Caco-2 (cell line): Measurements from ENCODE around the gene ZNF683. TPM values are rescaled to one million over a fixed set of nuclear protein-coding genes. Genes with fewer than 3 reads are reported as not detected.

Source experiments
- BruUV-seq: library from RNA; stranded (reverse); fragments of 400-500 nt; replicated peaks from 2 replicates; lab custom pipeline; 2021; lab: Mats Ljungman, UMichigan
- CTCF ChIA-PET: fragments of 300-600 bp; sonication (Branson Sonifier 250); formaldehyde crosslinking; loops from one replicate; lab custom pipeline; 2022; ENCODE audit warnings: antibody characterized with exemption; lab: Charles Lee
- POLR2A ChIA-PET: fragments of 300-600 bp; sonication (Branson Sonifier 250); formaldehyde crosslinking; loops from one replicate; lab custom pipeline; 2022; ENCODE audit warnings: antibody characterized with exemption; lab: Charles Lee
- DNase-seq, 2 experiments: peaks; one replicate each; pipeline versions ENCODE4 v3.0.0 to v3.0.0-alpha.2; 2020 to 2022
- H3K27me3 ChIP-seq: replicated peaks from 2 replicates; pipeline ENCODE4 v1.6.0; 2011; ENCODE audit warnings: low read length; ENCODE audit not compliant: control insufficient read depth, insufficient read depth
- H3K36me3 ChIP-seq: 2 replicates; pipeline ENCODE4 v1.5.1; 2011; ENCODE audit warnings: low read length; ENCODE audit not compliant: control insufficient read depth, insufficient read depth
- H3K4me1 ChIP-seq: fragments of 250-450 bp; sonication (Bioruptor Pico); 2 replicates; pipeline ENCODE4 v1.5.1; 2020; ENCODE audit warnings: mild to moderate bottlenecking
- H3K4me3 ChIP-seq: 2 replicates; pipeline ENCODE4 v1.5.1; 2011; ENCODE audit warnings: low read depth, mild to moderate bottlenecking, control low read depth, low read length
- H3K9me3 ChIP-seq: fragments of 250-450 bp; sonication (Bioruptor Pico); 2 replicates; pipeline ENCODE4 v1.5.1; 2020; ENCODE audit warnings: mild to moderate bottlenecking, moderate library complexity
- H3K27ac Mint-ChIP-seq: one replicate; pipeline ENCODE4 v1.8.0; 2022; ENCODE audit warnings: mixed read lengths; ENCODE audit not compliant: unreplicated experiment
- H3K27me3 Mint-ChIP-seq: one replicate; pipeline ENCODE4 v1.8.0; 2022; ENCODE audit warnings: mixed read lengths; ENCODE audit not compliant: insufficient read depth, unreplicated experiment
- H3K36me3 Mint-ChIP-seq: one replicate; pipeline ENCODE4 v1.8.0; 2022; ENCODE audit warnings: mild to moderate bottlenecking, mixed read lengths; ENCODE audit not compliant: insufficient read depth, unreplicated experiment
- H3K4me1 Mint-ChIP-seq: one replicate; pipeline ENCODE4 v1.8.0; 2022; ENCODE audit warnings: low read depth, mixed read lengths; ENCODE audit not compliant: unreplicated experiment
- H3K4me3 Mint-ChIP-seq: one replicate; pipeline ENCODE4 v1.8.0; 2022; ENCODE audit warnings: mild to moderate bottlenecking, moderate library complexity, mixed read lengths; ENCODE audit not compliant: unreplicated experiment
- H3K9me3 Mint-ChIP-seq: one replicate; pipeline ENCODE4 v1.8.0; 2022; ENCODE audit warnings: mixed read lengths; ENCODE audit not compliant: unreplicated experiment
- CTCF ChIP-seq, 2 experiments: fragments of 200-600 bp in 1 of 2; IDR thresholded peaks; 1 replicate in 1 of 2; 2 replicates in 1 of 2; pipeline versions ENCODE4 v1.5.1 to v1.8.0; 2011 to 2022; ENCODE audit warnings: antibody characterized with exemption in 1 of 2, control low read depth in 1 of 2, inconsistent platforms in 1 of 2, low read depth in 1 of 2, low read length in 1 of 2, mild to moderate bottlenecking in 1 of 2, moderate library complexity in 1 of 2; ENCODE audit not compliant: insufficient read depth in 1 of 2, severe bottlenecking in 1 of 2, unreplicated experiment in 1 of 2
- intact Hi-C: fragments of 100-400 bp; cut with micrococcal nuclease; formaldehyde crosslinking; loops from one replicate; pipeline ENCODE4 v1.10.0; 2022; ENCODE audit not compliant: unreplicated experiment
- total RNA-seq: library from RNA; stranded (reverse); gene quantifications from 2 replicates; pipeline ENCODE4 v1.2.3, GENCODE V29; 2022

Gene ZNF683
- total RNA-seq, 1 experiment from 2014 or later: not detected

GRCh38 chr1:26384076-26384475, 11.5 kb upstream of the ZNF683 start:
- Mint-ChIP-seq H3K9me3 (no peaks in the 10 kb centered on the region), H3K36me3 (no peaks in the 10 kb centered on the region), H3K27me3 (no peaks in the 10 kb centered on the region), H3K27ac (no peak overlapping the region), H3K4me3 (no peak overlapping the region), H3K4me1 (no peaks in the 10 kb centered on the region)
- Histone ChIP-seq H3K4me3 (no peak overlapping the region), H3K4me1 (no peaks in the 10 kb centered on the region; the same call in 1 of the 2 replicates), H3K36me3 (no peaks in the 10 kb centered on the region), H3K9me3 (no peaks in the 10 kb centered on the region), H3K27me3 (no peaks in the 10 kb centered on the region)
- no peak for DNase-seq
- intact Hi-C loops: no loop called here
- CTCF ChIA-PET: no interaction called here
- TF ChIP-seq CTCF (IDR thresholded peaks at IDR 0.05; ENCODE audit: insufficient read depth in 1 of 2, low read depth in 1 of 2, low read length in 1 of 2, severe bottlenecking in 1 of 2, unreplicated experiment in 1 of 2): no peak
- POLR2A ChIA-PET: no interaction called here
- BruUV-seq: no TSS peak

- no peaks in the 10 kb centered on the region for H3K9me3 ChIP-seq
- Mint-ChIP-seq H3K27ac (no peak overlapping the region), H3K4me1 (peaks cover 6% of the 10 kb centered on the region), H3K36me3 (no peaks in the 10 kb centered on the region), H3K9me3 (no peaks in the 10 kb centered on the region), H3K27me3 (no peaks in the 10 kb centered on the region), H3K4me3 (no peak overlapping the region)
- ChIA-PET POLR2A (no interaction called here), CTCF (interaction anchor here (1.7 kb wide), 1 partner anchor 38 kb away, joined by 5 read pairs; no protein-coding TSS in a partner anchor)
- H3K4me3 ChIP-seq: no peak overlapping the region
- no peaks in the 10 kb centered on the region; the same call in 1 of the 2 replicates for H3K4me1 ChIP-seq
- DNase-seq: no peak
- intact Hi-C loops: no loop called here
- no peak for TF ChIP-seq CTCF (IDR thresholded peaks at IDR 0.05; ENCODE audit: insufficient read depth in 1 of 2, low read depth in 1 of 2, low read length in 1 of 2, severe bottlenecking in 1 of 2, unreplicated experiment in 1 of 2)
- H3K27me3 ChIP-seq: no peaks in the 10 kb centered on the region
- no peaks in the 10 kb centered on the region for H3K36me3 ChIP-seq
- BruUV-seq: no TSS peak
These were observed 6.3 kb upstream of the ZNF683 start for GRCh38 chr1:26378879-26379251.

GRCh38 chr1:26378088-26378878, 5.7 kb upstream of the ZNF683 start:
- no peaks in the 10 kb centered on the region for H3K9me3 Mint-ChIP-seq
- Histone ChIP-seq H3K36me3 (no peaks in the 10 kb centered on the region), H3K9me3 (no peaks in the 10 kb centered on the region), H3K4me3 (no peak overlapping the region), H3K27me3 (no peaks in the 10 kb centered on the region), H3K4me1 (no peaks in the 10 kb centered on the region; the same call in 1 of the 2 replicates)
- ChIA-PET POLR2A (no interaction called here), CTCF (interaction anchor here (1.0 to 1.7 kb wide), 2 partner anchors 14 to 39 kb away, joined by 4 to 5 read pairs; no protein-coding TSS in a partner anchor)
- H3K36me3 Mint-ChIP-seq: no peaks in the 10 kb centered on the region
- DNase-seq: no peak
- BruUV-seq: no TSS peak
- no peak for TF ChIP-seq CTCF (IDR thresholded peaks at IDR 0.05; ENCODE audit: insufficient read depth in 1 of 2, low read depth in 1 of 2, low read length in 1 of 2, severe bottlenecking in 1 of 2, unreplicated experiment in 1 of 2)
- H3K4me1 Mint-ChIP-seq: peaks cover 6% of the 10 kb centered on the region
- H3K4me3 Mint-ChIP-seq: no peak overlapping the region
- no peaks in the 10 kb centered on the region for H3K27me3 Mint-ChIP-seq
- intact Hi-C loops: no loop called here
- no peak overlapping the region for H3K27ac Mint-ChIP-seq
